ENCODE results near the gene KRT13.

KRT13 gene

DNA sequence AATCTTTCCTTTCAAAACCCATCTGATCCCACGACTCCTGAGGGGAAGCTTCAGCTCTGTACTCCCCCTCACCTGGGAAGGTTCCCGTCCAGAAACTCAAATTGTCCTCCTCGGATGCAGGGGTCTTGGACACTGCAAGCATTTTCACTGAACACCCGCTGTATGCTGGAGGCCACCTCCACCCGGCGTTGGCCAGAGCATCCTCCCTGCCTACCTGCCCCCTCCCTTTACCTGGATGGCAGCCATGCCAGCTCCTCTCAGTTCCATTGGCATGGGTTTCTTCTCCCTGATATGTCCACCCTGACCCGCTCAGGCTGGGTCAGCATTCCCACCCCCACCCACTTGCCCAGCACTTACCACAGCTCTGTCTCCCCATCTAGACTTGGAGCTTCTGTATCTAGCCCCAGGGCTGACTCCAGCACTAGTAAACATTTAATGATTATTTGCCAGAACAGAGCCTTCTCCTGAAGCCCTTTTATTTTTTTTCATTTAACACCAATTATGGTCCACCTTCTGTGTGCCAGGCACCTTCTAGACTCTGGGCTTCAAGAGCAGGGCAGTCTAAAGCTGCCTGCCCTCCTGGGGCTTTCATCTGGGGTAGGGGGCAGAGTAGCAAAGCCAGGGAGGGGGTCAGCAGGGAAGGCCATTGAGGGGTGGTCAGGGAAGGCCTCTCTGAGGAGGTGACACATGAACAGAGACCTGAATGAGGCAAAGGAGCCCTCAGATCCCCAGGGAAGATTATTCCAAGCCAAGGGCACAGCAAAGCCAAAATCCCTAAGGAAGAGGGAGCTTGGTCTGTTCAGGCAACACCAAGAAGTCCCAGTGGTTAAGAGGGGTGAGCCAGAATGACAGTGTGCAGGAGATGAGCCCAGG, 31.6 kb upstream of the KRT13 start:
- no peak for DNase-seq

DNA sequence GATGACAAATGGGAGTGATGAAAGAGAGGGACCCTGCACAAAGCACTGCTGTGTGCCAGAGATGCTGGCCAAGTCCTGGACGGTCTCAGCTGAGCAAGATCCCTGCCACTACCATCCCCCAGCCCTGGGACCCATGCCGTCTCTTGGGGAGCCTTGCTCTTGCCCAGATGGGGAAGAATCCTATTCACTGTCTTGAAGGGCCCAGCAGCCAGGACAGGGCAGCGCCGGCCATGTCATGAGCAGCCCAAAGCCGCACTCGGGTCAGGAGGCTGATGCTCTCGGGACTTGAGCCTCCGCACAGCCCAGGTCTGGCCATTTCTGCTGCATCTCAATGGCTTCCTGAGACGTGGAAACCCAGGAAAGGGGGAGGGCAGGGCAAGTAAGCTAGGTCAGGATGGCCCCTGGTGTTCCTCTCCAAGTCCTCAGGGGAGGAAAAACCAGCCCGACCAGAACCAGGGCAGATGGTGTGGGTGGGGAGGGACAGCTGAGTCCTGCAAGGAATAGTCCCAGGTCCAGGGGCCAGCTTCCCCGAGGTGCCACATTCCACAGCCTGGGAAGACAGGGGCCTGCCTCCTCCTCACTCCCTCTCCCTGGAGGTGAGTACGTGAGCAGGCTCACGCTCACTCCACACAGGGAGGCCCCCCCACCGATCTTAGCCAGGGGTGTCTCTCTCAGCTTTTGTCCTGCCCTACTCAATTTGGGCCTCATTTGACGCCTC, 30.5 kb upstream of the KRT13 start:
- no peak for DNase-seq

DNA sequence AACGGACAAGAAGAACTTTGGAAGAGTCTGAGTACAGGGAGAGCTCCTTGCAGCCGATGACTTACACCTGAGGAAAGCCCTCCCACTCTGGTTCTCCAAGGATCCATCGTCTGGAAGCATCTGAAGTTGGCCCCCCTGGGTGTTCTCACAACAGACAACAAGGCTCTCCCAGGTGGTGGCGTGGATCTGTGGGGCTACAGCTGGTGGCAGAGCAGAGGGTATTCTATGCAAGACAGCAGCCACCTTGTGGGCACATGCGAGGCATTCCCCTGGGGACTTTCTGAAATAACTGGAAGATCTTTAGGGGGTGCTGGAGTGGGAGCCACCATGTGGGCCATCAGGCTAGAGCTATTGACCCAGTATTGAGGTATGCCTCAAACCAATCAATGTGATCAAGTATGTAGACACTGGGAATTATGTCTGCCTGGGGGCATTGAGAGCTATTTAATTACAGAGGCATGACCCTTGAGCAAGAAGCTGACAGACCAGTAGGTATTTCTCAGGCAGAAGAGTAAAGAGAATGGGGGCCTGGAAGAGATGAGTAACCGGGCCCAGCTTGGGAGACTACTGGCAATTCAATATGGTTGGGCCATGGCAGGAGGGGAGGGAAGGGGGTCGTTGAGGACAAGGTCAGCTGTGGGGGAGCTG, 29.6 kb upstream of the KRT13 start:
- DNase-seq = no peak

DNA sequence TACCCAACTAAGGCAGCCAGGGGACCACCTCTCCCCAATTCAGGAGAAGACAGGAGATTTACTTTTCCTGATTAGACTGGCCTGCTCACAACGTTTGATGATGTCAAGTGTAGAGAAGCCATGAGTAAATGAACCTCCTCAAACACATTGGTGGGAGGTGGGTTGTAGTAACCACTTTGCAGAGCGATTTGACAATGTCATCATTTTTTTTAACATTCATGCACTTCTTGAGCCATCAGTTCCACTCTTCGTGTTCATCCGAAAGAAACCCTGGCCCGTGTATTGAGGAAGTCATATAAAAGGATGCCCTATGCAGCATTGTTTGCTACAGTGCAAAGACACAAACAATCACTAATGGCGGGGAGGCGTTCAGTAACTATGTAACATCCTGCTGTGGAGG, 28.2 kb upstream of the KRT13 start:
- no peak for DNase-seq

GRCh38 chr17:41532947-41533570, 27.6 kb upstream of the KRT13 start:
- DNase-seq = no peak

GRCh38 chr17:41531993-41532392, 26.6 kb upstream of the KRT13 start:
- no peak for DNase-seq

- peak; percentile 70 for DNase-seq
Measured at GRCh38 chr17:41530062-41531048, 24.9 kb upstream of the KRT13 start.

DNA sequence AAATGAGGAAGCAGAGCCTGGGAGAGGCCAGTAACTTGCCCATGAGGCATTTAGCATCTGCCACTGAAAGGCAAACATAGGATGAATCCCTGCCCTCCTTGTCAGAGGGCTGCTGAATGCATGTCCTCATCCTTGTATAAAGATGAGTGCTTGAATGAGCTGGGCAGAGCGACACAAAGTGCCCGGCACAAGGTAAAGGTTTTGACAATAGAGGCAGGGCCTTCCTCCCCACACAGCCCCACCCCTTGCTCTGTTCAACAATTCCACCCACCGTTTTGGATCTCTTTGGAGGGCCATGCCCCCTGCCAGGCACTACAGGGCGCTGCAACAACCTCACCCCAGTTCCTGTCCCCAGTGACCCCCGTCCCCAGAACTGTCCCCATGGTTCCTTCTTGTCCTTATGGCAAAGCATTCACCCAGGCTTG, 24.1 kb upstream of the KRT13 start:
- DNase-seq = no peak

GRCh38 chr17:41528959-41529353, 23.5 kb upstream of the KRT13 start:
- DNase-seq = no peak

DNA sequence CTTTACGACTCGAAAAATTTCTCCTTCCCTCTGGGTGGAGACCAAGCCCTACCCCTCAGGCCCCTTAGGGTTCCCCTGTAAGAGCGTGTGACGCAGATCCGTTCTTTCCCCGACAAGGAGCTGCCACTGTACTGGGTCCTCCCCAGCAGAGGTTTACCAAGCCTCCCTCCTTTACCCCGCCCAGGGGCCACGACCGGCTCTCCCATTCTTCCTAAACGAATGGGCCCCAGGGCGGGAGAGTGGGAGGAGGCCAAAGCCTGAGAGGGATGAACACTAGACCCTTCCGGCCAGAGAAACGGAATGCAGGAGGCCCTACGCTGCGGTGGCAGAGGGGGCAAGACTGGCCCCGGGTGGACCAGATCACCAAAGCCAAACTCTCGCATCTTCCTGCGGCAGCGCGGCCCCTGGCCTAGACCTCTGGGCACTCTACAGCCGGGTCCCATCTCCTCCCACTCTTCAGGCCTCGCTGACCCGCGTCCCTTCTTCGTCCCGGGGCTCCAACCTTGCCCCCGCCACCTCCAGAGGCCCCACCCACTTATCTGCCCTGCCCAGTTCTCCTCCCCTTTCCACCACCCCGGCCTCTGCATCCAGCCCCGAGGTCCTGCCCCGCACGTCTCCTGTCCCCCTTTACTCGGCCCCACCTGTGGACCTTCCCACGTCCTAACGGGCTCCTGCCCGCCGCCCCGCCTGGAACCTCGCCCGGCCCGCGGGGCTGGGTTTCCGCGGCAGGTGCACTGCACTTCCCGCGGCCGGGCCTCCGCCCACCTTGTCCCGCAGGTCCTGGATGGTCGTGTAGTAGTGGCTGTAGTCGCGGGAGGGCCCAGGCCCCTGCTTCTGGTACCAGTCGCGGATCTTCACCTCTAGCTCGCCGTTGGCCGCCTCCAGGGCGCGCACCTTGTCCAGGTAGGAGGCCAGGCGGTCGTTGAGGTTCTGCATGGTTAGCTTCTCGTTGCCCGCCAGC, 21.9 kb upstream of the KRT13 start:
- DNase-seq = no peak

DNA sequence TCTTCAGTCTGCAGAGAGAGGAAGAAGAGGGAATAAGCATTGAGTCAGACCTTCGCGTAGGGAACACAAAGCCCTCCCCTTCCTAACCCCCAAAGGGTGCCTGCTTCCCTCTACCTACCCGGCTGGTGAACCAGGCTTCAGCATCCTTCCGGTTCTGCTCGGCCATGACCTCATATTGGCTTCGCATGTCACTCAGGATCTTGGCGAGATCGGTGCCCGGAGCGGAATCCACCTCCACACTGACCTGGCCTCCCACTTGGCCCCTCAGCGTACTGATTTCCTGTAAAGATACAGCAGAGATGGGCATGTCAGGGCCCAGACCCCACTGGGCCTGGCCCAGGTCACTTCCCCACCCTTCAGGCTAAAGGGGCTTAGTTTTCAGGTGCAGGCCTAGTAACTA, 18.8 kb upstream of the KRT13 start:
- no peak for DNase-seq

DNA sequence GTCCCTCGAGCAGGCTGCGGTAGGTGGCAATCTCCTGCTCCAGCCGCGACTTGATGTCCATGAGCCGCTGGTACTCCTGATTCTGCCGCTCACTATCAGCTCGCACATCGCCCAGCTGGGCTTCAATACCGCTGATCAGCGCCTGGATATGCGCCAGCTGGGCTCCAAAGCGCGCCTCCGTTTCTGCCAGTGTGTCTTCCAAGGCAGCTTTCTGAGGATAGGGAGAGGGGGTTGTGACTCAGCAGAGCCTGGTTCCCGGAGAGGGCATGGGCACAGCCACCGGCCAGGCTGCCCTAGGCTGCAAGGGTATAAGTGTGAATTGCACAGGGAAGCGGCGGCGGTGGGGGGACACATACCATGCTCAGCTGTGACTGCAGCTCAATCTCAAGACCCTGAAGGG, 18.4 kb upstream of the KRT13 start:
- no peak for DNase-seq

GRCh38 chr17:41523225-41523593, 17.8 kb upstream of the KRT13 start:
- no peak for DNase-seq

DNA sequence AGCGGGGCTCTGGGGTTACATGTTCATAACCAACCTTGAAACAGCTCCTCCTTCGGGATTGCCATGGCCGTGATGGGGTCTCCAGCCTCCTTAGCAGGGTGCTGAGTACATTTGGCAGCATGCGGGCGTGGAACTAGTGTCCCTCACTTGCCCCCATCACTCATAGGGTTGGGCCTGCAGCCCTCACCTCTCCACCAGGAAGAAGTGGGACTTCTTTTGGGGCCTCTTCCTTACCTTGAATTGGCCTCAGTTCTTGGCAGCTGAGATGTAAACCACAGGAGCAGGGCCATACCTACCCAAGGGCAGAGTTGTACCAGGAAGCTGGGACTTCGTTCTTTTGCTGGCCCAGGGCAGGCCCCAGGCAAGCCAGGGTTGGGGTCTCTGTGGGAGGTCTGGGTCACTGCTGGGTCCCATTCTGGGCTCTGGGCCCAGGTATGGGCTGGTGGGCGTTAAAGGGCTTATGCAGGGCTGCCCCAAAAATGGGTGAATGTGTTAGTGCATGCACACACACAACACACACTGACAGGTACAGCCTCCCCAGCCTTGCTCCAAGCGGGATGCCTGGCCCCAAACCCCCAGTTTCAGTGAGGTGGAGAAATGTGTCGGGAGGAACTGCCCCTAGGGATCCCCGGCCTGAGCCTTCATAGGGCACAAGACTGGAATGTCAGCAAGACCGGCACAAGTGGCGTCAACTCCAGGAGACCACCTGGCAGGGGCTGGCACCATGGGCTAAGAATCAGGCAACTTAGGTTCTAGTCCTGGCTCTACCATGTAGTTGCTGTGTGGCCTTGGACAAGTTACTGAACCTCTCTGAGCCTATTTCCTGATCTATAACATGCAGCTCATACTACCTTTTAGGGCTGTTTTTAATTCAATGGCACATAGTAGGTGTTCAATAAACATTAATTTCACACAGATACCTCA, 17.2 kb upstream of the KRT13 start:
- DNase-seq = no peak

DNA sequence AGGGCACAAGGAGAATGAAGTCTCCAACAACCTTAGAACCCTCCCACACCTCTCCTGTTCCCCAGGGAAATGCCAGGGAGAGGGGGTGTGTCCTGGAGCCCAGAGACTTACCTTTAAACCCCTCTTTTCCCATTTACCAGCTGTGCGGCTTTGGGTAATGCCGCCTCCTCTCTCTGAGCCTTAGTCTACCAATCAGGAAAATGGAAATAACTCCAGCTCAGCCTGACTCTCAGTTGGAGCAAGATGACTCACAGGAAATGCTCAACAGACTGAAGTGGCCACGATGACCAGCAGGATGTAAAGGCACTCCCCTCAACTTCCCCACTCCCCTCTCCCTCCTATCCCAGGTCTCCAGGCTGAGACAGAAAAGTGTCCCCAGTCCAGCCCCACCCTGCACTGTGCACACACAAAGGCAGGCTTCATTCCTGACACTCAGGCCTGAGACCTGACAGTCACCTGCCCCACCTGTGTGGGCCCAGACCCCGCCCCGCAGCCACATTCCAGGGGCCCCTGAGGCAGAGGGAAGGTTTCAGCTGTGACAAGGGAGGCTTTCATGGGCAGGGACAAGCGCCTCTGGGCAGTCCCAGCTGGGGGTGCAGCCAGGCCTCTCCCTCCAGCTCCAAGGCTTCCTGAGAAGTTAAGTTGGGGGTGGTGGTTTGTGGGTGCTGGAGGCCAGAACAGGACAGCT, 16.3 kb upstream of the KRT13 start:
- DNase-seq = peak; percentile 84

GRCh38 chr17:41520821-41521521, 15.6 kb upstream of the KRT13 start:
- no peak for DNase-seq

- no peak for DNase-seq
Measured at GRCh38 chr17:41519501-41520224, 14.3 kb upstream of the KRT13 start.

Data from HCEC 1CT (cell line).